Adipocyte (in vitro differentiated cells): ENCODE measurements around the gene ASIC4.

Source experiments
- DNase-seq: peaks from one replicate; pipeline ENCODE4 v3.0.0-alpha.2; 2015; ENCODE audit warnings: low read depth
- H3K27me3 ChIP-seq: replicated peaks from 2 replicates; pipeline ENCODE4 v1.7.0; 2013; ENCODE audit warnings: mild to moderate bottlenecking, low read length, moderate library complexity; ENCODE audit not compliant: control insufficient read depth, insufficient read depth
- H3K36me3 ChIP-seq: 2 replicates; pipeline ENCODE4 v1.7.0; 2013; ENCODE audit warnings: low read length, mild to moderate bottlenecking, moderate library complexity; ENCODE audit not compliant: control insufficient read depth, insufficient read depth, severe bottlenecking
- H3K4me1 ChIP-seq: 2 replicates; pipeline ENCODE4 v1.7.0; 2013; ENCODE audit warnings: mild to moderate bottlenecking, low read length, moderate library complexity; ENCODE audit not compliant: control insufficient read depth, insufficient read depth
- H3K4me3 ChIP-seq: 2 replicates; pipeline ENCODE4 v1.7.0; 2013; ENCODE audit warnings: mild to moderate bottlenecking, low read length, moderate library complexity
- H3K9ac ChIP-seq: 2 replicates; pipeline ENCODE4 v1.7.0; 2013; ENCODE audit warnings: mild to moderate bottlenecking, low read length, moderate library complexity
- H3K9me3 ChIP-seq: 2 replicates; pipeline ENCODE4 v1.7.0; 2013; ENCODE audit warnings: mild to moderate bottlenecking, low read length, moderate library complexity; ENCODE audit not compliant: control insufficient read depth

Gene ASIC4

GRCh38 chr2:219570194-219570923 lies 56.1 kb downstream of the ASIC4 start:
- H3K36me3 ChIP-seq, result peaks cover 32% of the 10 kb centered on the region
- H3K4me3 ChIP-seq, result peak overlapping the region; percentile 83
- peak; percentile 70 for DNase-seq
- H3K27me3 ChIP-seq, result no peaks in the 10 kb centered on the region
- peaks cover 19% of the 10 kb centered on the region for H3K4me1 ChIP-seq
- H3K9me3 ChIP-seq, result no peaks in the 10 kb centered on the region
- peak overlapping the region; percentile 95 for H3K9ac ChIP-seq

GRCh38 chr2:219570924-219571310 lies 56.6 kb downstream of the ASIC4 start:
- H3K4me1 ChIP-seq, result peaks cover 19% of the 10 kb centered on the region
- no peaks in the 10 kb centered on the region for H3K9me3 ChIP-seq
- peak overlapping the region; percentile 95 for H3K9ac ChIP-seq
- H3K36me3 ChIP-seq, result peaks cover 32% of the 10 kb centered on the region
- H3K4me3 ChIP-seq, result peak overlapping the region; percentile 83
- peak; percentile 62 for DNase-seq
- peaks cover 2% of the 10 kb centered on the region for H3K27me3 ChIP-seq

GRCh38 chr2:219571311-219572236 lies 57.3 kb downstream of the ASIC4 start, which contains the start of gene OBSL1:
Gene OBSL1, minus strand, starts transcription at chr2:219571539. Its CDS starts 307 bp downstream, at chr2:219571232.
- DNase-seq, result peak; percentile 75
- H3K4me3 ChIP-seq, result peak within 1 kb of the TSS; percentile 83
- peaks cover 7% of the 10 kb centered on the region for H3K27me3 ChIP-seq
- no peaks in the 10 kb centered on the region for H3K9me3 ChIP-seq
- H3K4me1 ChIP-seq, result peaks cover 21% of the 10 kb centered on the region
- peak within 1 kb of the TSS; percentile 95 for H3K9ac ChIP-seq
- H3K36me3 ChIP-seq, result peaks cover 26% of the 10 kb centered on the region

GRCh38 chr2:219572237-219573001 lies 58.1 kb downstream of the ASIC4 start, which contains the start of gene INHA:
Gene INHA, plus strand, starts transcription at chr2:219572310. Its CDS starts 65 bp downstream, at chr2:219572375.
- peaks cover 29% of the 10 kb centered on the region for H3K4me1 ChIP-seq
- no peak for DNase-seq
- H3K27me3 ChIP-seq, result peaks cover 13% of the 10 kb centered on the region
- peak within 1 kb of the TSS; percentile 83 for H3K4me3 ChIP-seq
- no peaks in the 10 kb centered on the region for H3K9me3 ChIP-seq
- H3K9ac ChIP-seq, result peak within 1 kb of the TSS; percentile 95
- H3K36me3 ChIP-seq, result peaks cover 19% of the 10 kb centered on the region

GRCh38 chr2:219573166-219573565 lies 58.9 kb downstream of the ASIC4 start:
- H3K36me3 ChIP-seq, result peaks cover 12% of the 10 kb centered on the region
- no peaks in the 10 kb centered on the region for H3K9me3 ChIP-seq
- peaks cover 30% of the 10 kb centered on the region for H3K4me1 ChIP-seq
- H3K4me3 ChIP-seq, result no peak overlapping the region
- H3K9ac ChIP-seq, result no peak overlapping the region
- peaks cover 13% of the 10 kb centered on the region for H3K27me3 ChIP-seq
- no peak for DNase-seq

GRCh38 chr2:219574484-219575311 lies 60.4 kb downstream of the ASIC4 start:
- Histone ChIP-seq H3K9me3 (no peaks in the 10 kb centered on the region), H3K36me3 (peaks cover 3% of the 10 kb centered on the region), H3K4me1 (peaks cover 38% of the 10 kb centered on the region), H3K4me3 (no peak overlapping the region), H3K27me3 (peaks cover 13% of the 10 kb centered on the region), H3K9ac (no peak overlapping the region)
- no peak for DNase-seq

GRCh38 chr2:219575566-219576504 lies 61.6 kb downstream of the ASIC4 start:
- Histone ChIP-seq H3K9ac (no peak overlapping the region), H3K9me3 (no peaks in the 10 kb centered on the region), H3K4me3 (no peak overlapping the region), H3K4me1 (peaks cover 36% of the 10 kb centered on the region), H3K27me3 (peaks cover 13% of the 10 kb centered on the region), H3K36me3 (no peaks in the 10 kb centered on the region)
- no peak for DNase-seq

GRCh38 chr2:219576505-219577388 lies 62.5 kb downstream of the ASIC4 start:
- H3K9ac ChIP-seq, result no peak overlapping the region
- no peaks in the 10 kb centered on the region for H3K36me3 ChIP-seq
- DNase-seq, result no peak
- peaks cover 13% of the 10 kb centered on the region for H3K27me3 ChIP-seq
- no peaks in the 10 kb centered on the region for H3K9me3 ChIP-seq
- H3K4me3 ChIP-seq, result no peak overlapping the region
- H3K4me1 ChIP-seq, result peaks cover 33% of the 10 kb centered on the region
